Activated CD4-positive, alpha-beta memory T cell treated with anti-CD3 and anti-CD28 coated beads for 36 hours (primary cell): ENCODE data around the gene TMEM74B. TPM values are rescaled to one million over a fixed set of nuclear protein-coding genes. Genes with fewer than 3 reads are reported as not detected.
A peak's percentile ranks its signal among the peaks of the same experiment; 100 is the strongest.
"Not testable (repeated sequence)": the region's sequence is repeated elsewhere in the genome, so short reads cannot be mapped to it uniquely, and the experiment has no call there.

ENCODE experiments used
- CTCF ChIA-PET: fragments of 350-600 bp; sonication (Branson Sonifier 250); formaldehyde crosslinking; loops from one replicate; lab custom pipeline; 2021; ENCODE audit warnings: antibody characterized with exemption, inconsistent platforms; lab: Charles Lee
- POLR2A ChIA-PET: fragments of 350-600 bp; sonication (Branson Sonifier 250); formaldehyde crosslinking; loops from one replicate; lab custom pipeline; 2021; ENCODE audit warnings: antibody characterized with exemption; lab: Charles Lee
- DNase-seq: peaks from one replicate; pipeline ENCODE4 v3.0.0-alpha.2; 2020
- H3K27ac Mint-ChIP-seq: one replicate; pipeline ENCODE4 v1.8.0; 2021; ENCODE audit warnings: mixed read lengths
- H3K27me3 Mint-ChIP-seq: one replicate; pipeline ENCODE4 v1.8.0; 2021; ENCODE audit warnings: mixed read lengths
- H3K36me3 Mint-ChIP-seq: one replicate; pipeline ENCODE4 v1.8.0; 2021; ENCODE audit warnings: mixed read lengths
- H3K4me1 Mint-ChIP-seq: one replicate; pipeline ENCODE4 v1.8.0; 2021; ENCODE audit warnings: low read depth, mixed read lengths
- H3K4me3 Mint-ChIP-seq: one replicate; pipeline ENCODE4 v1.8.0; 2021; ENCODE audit warnings: mild to moderate bottlenecking, mixed read lengths
- H3K9me3 Mint-ChIP-seq: one replicate; pipeline ENCODE4 v1.8.0; 2021; ENCODE audit warnings: mixed read lengths
- intact Hi-C: fragments of 100-400 bp; cut with micrococcal nuclease; formaldehyde crosslinking; loops from one replicate; pipeline ENCODE4 v1.15.1; 2023
- total RNA-seq, 2 experiments: library from RNA; stranded (reverse); gene quantifications; one replicate each; pipeline ENCODE4 v1.2.3, GENCODE V29; 2021

The TMEM74B gene
- total RNA-seq, 2 experiments from 2014 or later: 0.63 to 1.3 TPM

- peaks cover 4% of the 10 kb centered on the region for H3K9me3 Mint-ChIP-seq
- no peak for DNase-seq
- H3K36me3 Mint-ChIP-seq: peaks cover 49% of the 10 kb centered on the region
- H3K27ac Mint-ChIP-seq: no peak overlapping the region
- intact Hi-C loops: no loop called here
- POLR2A ChIA-PET: no interaction called here
- peaks cover 8% of the 10 kb centered on the region for H3K4me1 Mint-ChIP-seq
- CTCF ChIA-PET: no interaction called here
- no peaks in the 10 kb centered on the region for H3K27me3 Mint-ChIP-seq
- no peak overlapping the region for H3K4me3 Mint-ChIP-seq
Observed at GRCh38 chr20:1154226-1154625, 30.6 kb downstream of the TMEM74B start.

- peaks cover 2% of the 10 kb centered on the region for H3K9me3 Mint-ChIP-seq
- peaks cover 10% of the 10 kb centered on the region for H3K4me1 Mint-ChIP-seq
- no peaks in the 10 kb centered on the region for H3K27me3 Mint-ChIP-seq
- no peak overlapping the region for H3K4me3 Mint-ChIP-seq
- no peak overlapping the region for H3K27ac Mint-ChIP-seq
- POLR2A ChIA-PET: no interaction called here
- CTCF ChIA-PET: interaction anchor here (0.6 to 2.7 kb wide), 3 partner anchors 37 to 332 kb away, joined by 3 to 8 read pairs (median 3); no protein-coding TSS in a partner anchor
- peaks cover 54% of the 10 kb centered on the region for H3K36me3 Mint-ChIP-seq
- no peak for DNase-seq
- intact Hi-C loops: loop anchor here (1.0 kb wide), 1 partner anchor 35 kb away; no protein-coding TSS in a partner anchor
Observed at GRCh38 chr20:1150968-1151367, 33.8 kb downstream of the TMEM74B start.

GRCh38 chr20:1150218-1150617 lies 34.6 kb downstream of the TMEM74B start:
- POLR2A ChIA-PET: interaction anchor here (0.6 kb wide), 1 partner anchor 1643 kb away, joined by 3 read pairs; no protein-coding TSS in a partner anchor
- Mint-ChIP-seq H3K27ac (peak overlapping the region; percentile 39), H3K9me3 (no peaks in the 10 kb centered on the region), H3K36me3 (peaks cover 49% of the 10 kb centered on the region), H3K4me1 (peaks cover 12% of the 10 kb centered on the region), H3K27me3 (no peaks in the 10 kb centered on the region), H3K4me3 (no peak overlapping the region)
- CTCF ChIA-PET: interaction anchor here (0.8 to 2.7 kb wide), 2 partner anchors 63 to 331 kb away, joined by 3 to 8 read pairs; no protein-coding TSS in a partner anchor
- DNase-seq: peak; percentile 53
- intact Hi-C loops: no loop called here

GRCh38 chr20:1149812-1150211 lies 35.0 kb downstream of the TMEM74B start:
- H3K9me3 Mint-ChIP-seq, H3K27me3 Mint-ChIP-seq, intact Hi-C loops, H3K4me3 Mint-ChIP-seq: not testable (repeated sequence)
- Mint-ChIP-seq H3K4me1 (peaks cover 12% of the 10 kb centered on the region), H3K36me3 (peaks cover 45% of the 10 kb centered on the region), H3K27ac (peak overlapping the region; percentile 39)
- POLR2A ChIA-PET: interaction anchor here (0.6 kb wide), 1 partner anchor 1643 kb away, joined by 3 read pairs; no protein-coding TSS in a partner anchor
- peak; percentile 31 for DNase-seq
- CTCF ChIA-PET: interaction anchor here (2.7 kb wide), 1 partner anchor 63 kb away, joined by 8 read pairs; no protein-coding TSS in a partner anchor

GRCh38 chr20:1146957-1147356 lies 37.8 kb downstream of the TMEM74B start:
- H3K4me3 Mint-ChIP-seq: no peak overlapping the region
- DNase-seq: no peak
- no peaks in the 10 kb centered on the region for H3K27me3 Mint-ChIP-seq
- H3K9me3 Mint-ChIP-seq: no peaks in the 10 kb centered on the region
- ChIA-PET CTCF (interaction anchor here (0.9 kb wide), 1 partner anchor 38 kb away, joined by 3 read pairs; no protein-coding TSS in a partner anchor), POLR2A (no interaction called here)
- peaks cover 44% of the 10 kb centered on the region for H3K36me3 Mint-ChIP-seq
- peaks cover 12% of the 10 kb centered on the region for H3K4me1 Mint-ChIP-seq
- intact Hi-C loops: no loop called here
- no peak overlapping the region for H3K27ac Mint-ChIP-seq

- intact Hi-C loops: no loop called here
- peaks cover 41% of the 10 kb centered on the region for H3K36me3 Mint-ChIP-seq
- H3K27me3 Mint-ChIP-seq: no peaks in the 10 kb centered on the region
- DNase-seq: no peak
- ChIA-PET CTCF (no interaction called here), POLR2A (no interaction called here)
- H3K9me3 Mint-ChIP-seq: no peaks in the 10 kb centered on the region
- H3K27ac Mint-ChIP-seq: no peak overlapping the region
- no peak overlapping the region for H3K4me3 Mint-ChIP-seq
- H3K4me1 Mint-ChIP-seq: peaks cover 4% of the 10 kb centered on the region
Observed at GRCh38 chr20:1144401-1145172, 40.2 kb downstream of the TMEM74B start.

GRCh38 chr20:1137236-1137635 lies 47.5 kb downstream of the TMEM74B start:
- Mint-ChIP-seq H3K9me3 (no peaks in the 10 kb centered on the region), H3K27me3 (no peaks in the 10 kb centered on the region), H3K36me3 (peaks cover 52% of the 10 kb centered on the region), H3K27ac (no peak overlapping the region), H3K4me1 (peaks cover 12% of the 10 kb centered on the region), H3K4me3 (no peak overlapping the region)
- ChIA-PET CTCF (no interaction called here), POLR2A (no interaction called here)
- intact Hi-C loops: no loop called here
- no peak for DNase-seq

GRCh38 chr20:1134836-1135235 lies 49.9 kb downstream of the TMEM74B start:
- H3K4me3 Mint-ChIP-seq: no peak overlapping the region
- no peaks in the 10 kb centered on the region for H3K27me3 Mint-ChIP-seq
- H3K4me1 Mint-ChIP-seq: peaks cover 21% of the 10 kb centered on the region
- intact Hi-C loops: no loop called here
- POLR2A ChIA-PET: no interaction called here
- CTCF ChIA-PET: no interaction called here
- H3K36me3 Mint-ChIP-seq: peaks cover 66% of the 10 kb centered on the region
- DNase-seq: no peak
- H3K27ac Mint-ChIP-seq: no peak overlapping the region
- no peaks in the 10 kb centered on the region for H3K9me3 Mint-ChIP-seq

GRCh38 chr20:1134355-1134754 lies 50.4 kb downstream of the TMEM74B start:
- Mint-ChIP-seq H3K27ac (no peak overlapping the region), H3K36me3 (peaks cover 71% of the 10 kb centered on the region), H3K27me3 (no peaks in the 10 kb centered on the region), H3K4me3 (no peak overlapping the region), H3K9me3 (no peaks in the 10 kb centered on the region), H3K4me1 (peaks cover 22% of the 10 kb centered on the region)
- ChIA-PET CTCF (no interaction called here), POLR2A (no interaction called here)
- DNase-seq: no peak
- intact Hi-C loops: no loop called here

GRCh38 chr20:1131354-1131753 lies 53.4 kb downstream of the TMEM74B start:
- intact Hi-C loops: no loop called here
- no peak for DNase-seq
- Mint-ChIP-seq H3K9me3 (no peaks in the 10 kb centered on the region), H3K27me3 (no peaks in the 10 kb centered on the region), H3K4me3 (no peak overlapping the region), H3K4me1 (peaks cover 24% of the 10 kb centered on the region), H3K36me3 (peaks cover 73% of the 10 kb centered on the region), H3K27ac (no peak overlapping the region)
- ChIA-PET CTCF (no interaction called here), POLR2A (interaction anchor here (0.6 kb wide), 1 partner anchor 204 kb away, joined by 3 read pairs; no protein-coding TSS in a partner anchor)

GRCh38 chr20:1130847-1131246 lies 53.9 kb downstream of the TMEM74B start:
- no peak for DNase-seq
- intact Hi-C loops: no loop called here
- H3K36me3 Mint-ChIP-seq: peaks cover 72% of the 10 kb centered on the region
- H3K4me1 Mint-ChIP-seq: peaks cover 24% of the 10 kb centered on the region
- no peak overlapping the region for H3K27ac Mint-ChIP-seq
- no peaks in the 10 kb centered on the region for H3K27me3 Mint-ChIP-seq
- H3K9me3 Mint-ChIP-seq: no peaks in the 10 kb centered on the region
- H3K4me3 Mint-ChIP-seq: no peak overlapping the region
- POLR2A ChIA-PET: no interaction called here
- CTCF ChIA-PET: no interaction called here
